IPS DF 6.9 (cell line): Measurements from ENCODE around the gene LTBP1.

Experiments used
- DNase-seq: peaks from one replicate; pipeline ENCODE4 v3.0.0-alpha.2; 2013; ENCODE audit warnings: low read depth, low spot score
- H3K27ac ChIP-seq: one replicate; pipeline ENCODE4 v1.5.1; 2013; ENCODE audit warnings: low read length, control low read depth
- H3K27me3 ChIP-seq: 2 replicates; pipeline ENCODE4 v1.6.1; 2013; ENCODE audit warnings: mild to moderate bottlenecking, low read length; ENCODE audit not compliant: control insufficient read depth, insufficient read depth
- H3K36me3 ChIP-seq: 2 replicates; pipeline ENCODE4 v1.6.1; 2013; ENCODE audit warnings: low read length; ENCODE audit not compliant: control insufficient read depth, insufficient read depth
- H3K4me1 ChIP-seq: 2 replicates; pipeline ENCODE4 v1.6.1; 2013; ENCODE audit warnings: low read length; ENCODE audit not compliant: control insufficient read depth, insufficient read depth
- H3K4me3 ChIP-seq: 2 replicates; pipeline ENCODE4 v1.5.1; 2013; ENCODE audit warnings: mild to moderate bottlenecking, low read length
- H3K9me3 ChIP-seq: 2 replicates; pipeline ENCODE4 v1.6.1; 2013; ENCODE audit warnings: low read length, inconsistent platforms; ENCODE audit not compliant: control insufficient read depth, insufficient read depth
- WGBS: extraction: QIAGEN DNeasy Blood & Tissue Kit; methylation state at CpG from one replicate; pipeline ENCODE4 v1.1.7; 2013; ENCODE audit warnings: mixed read lengths, missing lambda C conversion rate; ENCODE audit not compliant: insufficient read length, insufficient coverage; 5-methylcytosine and 5-hydroxymethylcytosine counted together

Gene LTBP1

GRCh38 chr2:33073018-33073417, 126.3 kb downstream of the LTBP1 start:
- DNase-seq = no peak
- no peaks in the 10 kb centered on the region for H3K27me3 ChIP-seq
- H3K4me3 ChIP-seq = no peak overlapping the region
- H3K9me3 ChIP-seq = no peaks in the 10 kb centered on the region
- H3K27ac ChIP-seq = no peak overlapping the region
- WGBS = no CpG with 5 or more reads among the region's 4 CpGs
- H3K36me3 ChIP-seq = no peaks in the 10 kb centered on the region
- no peaks in the 10 kb centered on the region for H3K4me1 ChIP-seq

- no peak overlapping the region for H3K4me3 ChIP-seq
- H3K36me3 ChIP-seq = no peaks in the 10 kb centered on the region
- no peak overlapping the region for H3K27ac ChIP-seq
- no peaks in the 10 kb centered on the region for H3K9me3 ChIP-seq
- no CpG with 5 or more reads among the region's 6 CpGs for WGBS
- H3K4me1 ChIP-seq = no peaks in the 10 kb centered on the region
- H3K27me3 ChIP-seq = no peaks in the 10 kb centered on the region
- DNase-seq = no peak
Observed at GRCh38 chr2:33074197-33074596, 127.4 kb downstream of the LTBP1 start.

- Histone ChIP-seq H3K4me3 (no peak overlapping the region), H3K4me1 (no peaks in the 10 kb centered on the region), H3K27me3 (no peaks in the 10 kb centered on the region), H3K36me3 (no peaks in the 10 kb centered on the region), H3K9me3 (no peaks in the 10 kb centered on the region), H3K27ac (no peak overlapping the region)
- no peak for DNase-seq
- WGBS = no CpG with 5 or more reads among the region's 8 CpGs
Observed at GRCh38 chr2:33077311-33077710, 130.6 kb downstream of the LTBP1 start.

- no CpG with 5 or more reads among the region's 4 CpGs for WGBS
- H3K4me3 ChIP-seq = no peak overlapping the region
- no peak for DNase-seq
- H3K27ac ChIP-seq = no peak overlapping the region
- no peaks in the 10 kb centered on the region for H3K4me1 ChIP-seq
- H3K9me3 ChIP-seq = no peaks in the 10 kb centered on the region
- H3K36me3 ChIP-seq = no peaks in the 10 kb centered on the region
- H3K27me3 ChIP-seq = no peaks in the 10 kb centered on the region
Observed at GRCh38 chr2:33077844-33078243, 131.1 kb downstream of the LTBP1 start.

GRCh38 chr2:33081691-33082090, 134.9 kb downstream of the LTBP1 start:
- Histone ChIP-seq H3K4me3 (no peak overlapping the region), H3K27ac (no peak overlapping the region), H3K9me3 (no peaks in the 10 kb centered on the region), H3K27me3 (peaks cover 3% of the 10 kb centered on the region), H3K36me3 (no peaks in the 10 kb centered on the region), H3K4me1 (no peaks in the 10 kb centered on the region)
- no CpG with 5 or more reads among the region's 7 CpGs for WGBS
- no peak for DNase-seq

- Histone ChIP-seq H3K4me3 (no peak overlapping the region), H3K27ac (no peak overlapping the region), H3K9me3 (no peaks in the 10 kb centered on the region), H3K27me3 (peaks cover 3% of the 10 kb centered on the region), H3K4me1 (no peaks in the 10 kb centered on the region), H3K36me3 (no peaks in the 10 kb centered on the region)
- no CpG with 5 or more reads among the region's 6 CpGs for WGBS
- DNase-seq = no peak
Observed at GRCh38 chr2:33083699-33084387, 137.1 kb downstream of the LTBP1 start.

- no CpG with 5 or more reads among the region's 7 CpGs for WGBS
- Histone ChIP-seq H3K36me3 (no peaks in the 10 kb centered on the region), H3K27me3 (peaks cover 3% of the 10 kb centered on the region), H3K27ac (no peak overlapping the region), H3K4me1 (no peaks in the 10 kb centered on the region), H3K4me3 (no peak overlapping the region), H3K9me3 (no peaks in the 10 kb centered on the region)
- no peak for DNase-seq
Observed at GRCh38 chr2:33084433-33084832, 137.7 kb downstream of the LTBP1 start.

- Histone ChIP-seq H3K36me3 (no peaks in the 10 kb centered on the region), H3K9me3 (no peaks in the 10 kb centered on the region), H3K4me1 (no peaks in the 10 kb centered on the region), H3K27me3 (peaks cover 3% of the 10 kb centered on the region), H3K27ac (no peak overlapping the region), H3K4me3 (no peak overlapping the region)
- DNase-seq = no peak
- WGBS = no CpG with 5 or more reads among the region's 1 CpG
Observed at GRCh38 chr2:33085646-33086045, 138.9 kb downstream of the LTBP1 start.

GRCh38 chr2:33086400-33087015, 139.8 kb downstream of the LTBP1 start:
- Histone ChIP-seq H3K36me3 (no peaks in the 10 kb centered on the region), H3K4me3 (no peak overlapping the region), H3K4me1 (no peaks in the 10 kb centered on the region), H3K9me3 (no peaks in the 10 kb centered on the region), H3K27me3 (peaks cover 3% of the 10 kb centered on the region), H3K27ac (no peak overlapping the region)
- no peak for DNase-seq
- no CpG with 5 or more reads among the region's 9 CpGs for WGBS

GRCh38 chr2:33090553-33091134, 143.9 kb downstream of the LTBP1 start:
- WGBS = no CpG with 5 or more reads among the region's 4 CpGs
- DNase-seq = no peak
- Histone ChIP-seq H3K36me3 (no peaks in the 10 kb centered on the region), H3K4me1 (no peaks in the 10 kb centered on the region), H3K9me3 (no peaks in the 10 kb centered on the region), H3K27me3 (no peaks in the 10 kb centered on the region), H3K4me3 (no peak overlapping the region), H3K27ac (no peak overlapping the region)
